HG02763 (cell line): ENCODE results near the gene AWAT2.
"Not testable (repeated sequence)": the region's sequence is repeated elsewhere in the genome, so short reads cannot be mapped to it uniquely, and the experiment has no call there.

Source experiments
- ATAC-seq: cut with Tn5 transposase; IDR thresholded peaks from one replicate; pipeline ENCODE4 v1.9.1; 2021; ENCODE audit warnings: mild to moderate bottlenecking, moderate library complexity; ENCODE audit not compliant: unreplicated experiment

AWAT2 gene

GRCh38 chrX:70001708-70002341, 47.9 kb downstream of the AWAT2 start:
- ATAC-seq = no peak

DNA sequence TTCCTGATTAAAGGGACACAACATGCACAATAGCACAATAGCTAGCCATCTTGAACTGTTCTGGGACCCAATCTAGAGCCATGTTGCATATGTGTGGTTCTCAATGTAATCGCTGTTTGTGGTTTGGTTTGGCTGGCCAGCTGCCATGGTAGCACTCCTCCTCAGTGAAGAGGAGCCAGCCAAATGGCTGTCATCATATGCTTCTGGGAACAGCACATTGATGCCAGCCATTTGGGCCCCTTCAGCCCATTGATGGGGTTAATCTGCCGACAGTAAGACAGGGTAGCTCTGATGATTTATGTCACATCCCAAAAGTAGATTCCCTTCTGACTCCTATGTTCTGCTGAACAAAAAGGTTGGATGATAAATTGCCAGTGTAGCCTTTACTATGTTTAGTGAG, 48.5 kb downstream of the AWAT2 start:
- ATAC-seq = no peak

GRCh38 chrX:69998299-69998698, 51.4 kb downstream of the AWAT2 start:
- ATAC-seq = not testable (repeated sequence)

GRCh38 chrX:69996113-69996468, 53.6 kb downstream of the AWAT2 start:
- no peak for ATAC-seq

- no peak for ATAC-seq
These were observed 54.2 kb downstream of the AWAT2 start for GRCh38 chrX:69995362-69996112.

DNA sequence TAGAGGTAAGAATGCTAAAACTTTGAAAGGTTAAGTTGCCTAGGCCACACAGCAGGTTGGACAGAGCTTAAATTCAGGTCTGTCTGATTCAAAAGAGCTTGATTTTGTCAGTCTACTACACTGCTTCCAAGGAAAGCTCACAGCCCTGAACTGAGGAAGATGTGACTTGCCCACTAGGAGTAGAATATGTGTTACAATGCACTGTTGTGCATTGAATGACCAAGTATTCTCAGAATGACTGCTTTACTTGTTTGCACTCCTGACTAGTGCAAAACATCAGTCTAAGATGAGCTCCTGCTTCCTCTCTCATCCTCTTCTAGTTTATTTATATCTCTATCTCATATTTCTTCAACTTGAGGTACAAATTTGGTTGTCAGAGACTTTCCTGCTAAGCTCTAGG, 56.2 kb downstream of the AWAT2 start:
- no peak for ATAC-seq

- ATAC-seq = no peak
These were observed 58.1 kb downstream of the AWAT2 start for GRCh38 chrX:69991685-69992084.
